K562 (cell line): ENCODE measurements around the gene RPL11. TPM values are rescaled to one million over a fixed set of nuclear protein-coding genes. Genes with fewer than 3 reads are reported as not detected.

Source experiments
- ATAC-seq: fragments of 200-7000 bp; cut with Tn5 transposase; 3 replicates; pipeline ENCODE4 v1.9.1; 2020; ENCODE audit warnings: moderate library complexity
- BruUV-seq: library from RNA; stranded (reverse); fragments of 400-500 nt; replicated peaks from 2 replicates; lab custom pipeline; 2021; lab: Mats Ljungman, UMichigan
- CTCF ChIA-PET: fragments of 300-600 bp; formaldehyde crosslinking; extraction: SDS; loops from one replicate; lab custom pipeline; 2021; ENCODE audit warnings: low intra/inter-chr PET ratio; lab: Yijun Ruan, JAX
- POLR2A ChIA-PET: fragments of 300-600, 350-650 bp; sonication (Branson Sonifier 250); formaldehyde crosslinking; extraction: SDS; loops from one replicate; lab custom pipeline; 2021; ENCODE audit warnings: antibody characterized with exemption, inconsistent platforms; lab: Yijun Ruan, JAX
- DNase-seq, 4 experiments: peaks; one replicate each; pipeline versions ENCODE4 v3.0.0 to v3.0.0-alpha.2; 2011 to 2018; ENCODE audit warnings: low spot score in 3 of 4, mixed read lengths in 3 of 4; ENCODE audit errors: extremely low read depth in 1 of 4
- FAIRE-seq: peaks from 2 replicates; lab custom pipeline; 2011; peaks lifted over from hg19 to GRCh38; lab: Jason Lieb, UNC
- H2AFZ ChIP-seq: 2 replicates; pipeline ENCODE4 v1.6.0; 2011; ENCODE audit warnings: low read depth, low read length, control low read depth, inconsistent platforms
- H3K27ac ChIP-seq: fragments of 200-600 bp; 3 replicates; pipeline ENCODE4 v1.8.0; 2011; ENCODE audit warnings: low read depth, mild to moderate bottlenecking, control low read depth, inconsistent platforms, low read length, moderate library complexity, mixed read lengths; ENCODE audit errors: extremely low read depth
- H3K27me3 ChIP-seq, 2 experiments: fragments of 300-600 bp in 1 of 2; 2 replicates in 1 of 2; 3 replicates in 1 of 2; pipeline versions ENCODE4 v1.6.0 to v1.8.0; 2011; ENCODE audit warnings: inconsistent platforms in 2 of 2, low read length in 2 of 2, mild to moderate bottlenecking in 1 of 2, mixed read lengths in 1 of 2, moderate library complexity in 1 of 2; ENCODE audit not compliant: control insufficient read depth in 2 of 2, insufficient read depth in 2 of 2
- H3K36me3 ChIP-seq: fragments of 300-600 bp; 3 replicates; pipeline ENCODE4 v1.8.0; 2011; ENCODE audit warnings: mild to moderate bottlenecking, low read length, inconsistent platforms; ENCODE audit not compliant: control insufficient read depth, insufficient read depth
- H3K4me1 ChIP-seq, 2 experiments: fragments of 200-600 bp in 1 of 2; replicated peaks in 1 of 2; 2 replicates in 1 of 2; 3 replicates in 1 of 2; pipeline versions ENCODE4 v1.5.1 to v1.8.0; 2011; ENCODE audit warnings: inconsistent platforms in 2 of 2, low read length in 2 of 2, mild to moderate bottlenecking in 1 of 2, mixed read lengths in 1 of 2, moderate library complexity in 1 of 2; ENCODE audit not compliant: control insufficient read depth in 2 of 2, insufficient read depth in 2 of 2
- H3K4me2 ChIP-seq: 2 replicates; pipeline ENCODE4 v1.6.1; 2011; ENCODE audit warnings: low read length, control low read depth, inconsistent platforms, mixed read lengths; ENCODE audit not compliant: insufficient read depth
- H3K4me3 ChIP-seq: fragments of 200-600 bp; sonication (generic), shearing (Covaris generic); 2 replicates; pipeline ENCODE4 v1.5.1; 2016; ENCODE audit warnings: control low read depth, inconsistent platforms
- H3K79me2 ChIP-seq: fragments of 200-600 bp; 3 replicates; pipeline ENCODE4 v1.8.0; 2011; ENCODE audit warnings: low read length, inconsistent platforms; ENCODE audit not compliant: control insufficient read depth, insufficient read depth
- H3K9ac ChIP-seq, 2 experiments: 2 replicates each; pipeline versions ENCODE4 v1.6.0 to v1.6.1; 2011; ENCODE audit warnings: low read depth in 2 of 2, low read length in 2 of 2, control low read depth in 1 of 2, inconsistent platforms in 1 of 2, mild to moderate bottlenecking in 1 of 2, mixed read lengths in 1 of 2; ENCODE audit not compliant: insufficient read depth in 1 of 2
- H3K9me1 ChIP-seq: one replicate; pipeline ENCODE4 v1.6.0; 2011; ENCODE audit warnings: inconsistent platforms, mild to moderate bottlenecking, low read length, moderate library complexity; ENCODE audit not compliant: control insufficient read depth, insufficient read depth
- H3K9me3 ChIP-seq: replicated peaks from 2 replicates; pipeline ENCODE4 v1.5.1; 2011; ENCODE audit warnings: low read depth, low read length, inconsistent platforms; ENCODE audit not compliant: control insufficient read depth, insufficient read depth
- H4K20me1 ChIP-seq: replicated peaks from 2 replicates; pipeline ENCODE4 v1.6.1; 2011; ENCODE audit warnings: low read length, inconsistent platforms, mixed read lengths; ENCODE audit not compliant: control insufficient read depth, insufficient read depth
- CBX3 ChIP-seq, 2 experiments: IDR thresholded peaks; 1 replicate in 1 of 2; 2 replicates in 1 of 2; pipeline ENCODE4 v1.6.1; 2012; ENCODE audit warnings: inconsistent platforms in 2 of 2, low read length in 2 of 2, borderline replicate concordance in 1 of 2, control low read depth in 1 of 2
- CEBPG ChIP-seq, 3 experiments: fragments of 200-800 bp in 1 of 3; sonication (Bioruptor generic) in 1 of 3; sonication (generic) in 1 of 3; formaldehyde crosslinking in 1 of 3; IDR thresholded peaks in 2 of 3; conservative IDR thresholded peaks in 1 of 3; 2 replicates each; pipeline versions ENCODE4 v1.6.1 to v1.8.0; 2016 to 2022; ENCODE audit warnings: missing compliant biosample characterization in 2 of 3, missing genetic modification characterization in 2 of 3, mild to moderate bottlenecking in 1 of 3, missing genetic modification reagents in 1 of 3
- MIER1 ChIP-seq: fragments of 450-650 bp; IDR thresholded peaks from 2 replicates; pipeline ENCODE4 v1.6.1; 2016; ENCODE audit warnings: antibody characterized with exemption, mild to moderate bottlenecking, low read depth
- RBBP5 ChIP-seq: fragments of 200-600 bp; sonication (generic); IDR thresholded peaks from 2 replicates; pipeline ENCODE4 v1.6.1; 2012; ENCODE audit warnings: borderline replicate concordance, mild to moderate bottlenecking, low read length, control low read depth, inconsistent platforms; ENCODE audit not compliant: insufficient read depth, poor library complexity, severe bottlenecking
- RBM22 ChIP-seq: fragments of 200-400 bp; formaldehyde crosslinking; IDR thresholded peaks from 2 replicates; pipeline ENCODE4 v1.6.1; 2018; ENCODE audit warnings: low read length, low read depth; ENCODE audit not compliant: poor library complexity, severe bottlenecking
- SIN3A ChIP-seq, 2 experiments: fragments of 150-350 bp in 1 of 2; IDR thresholded peaks; 2 replicates each; pipeline ENCODE4 v1.6.1; 2011 to 2016; ENCODE audit warnings: borderline replicate concordance in 2 of 2, low read depth in 2 of 2, low read length in 2 of 2, mild to moderate bottlenecking in 2 of 2, moderate library complexity in 2 of 2; ENCODE audit not compliant: control insufficient read depth in 1 of 2
- TAF15 ChIP-seq: fragments of 200-400 bp; formaldehyde crosslinking; IDR thresholded peaks from 2 replicates; pipeline ENCODE4 v1.6.1; 2017; ENCODE audit warnings: mild to moderate bottlenecking, low read depth, low read length, moderate library complexity
- TBL1XR1 ChIP-seq, 2 experiments: IDR thresholded peaks; 2 replicates each; pipeline ENCODE4 v1.6.1; 2012; ENCODE audit warnings: improper control_type of control experiment in 2 of 2, low read length in 2 of 2, mild to moderate bottlenecking in 1 of 2
- ZEB2 ChIP-seq: fragments of 450-650 bp; IDR thresholded peaks from 2 replicates; pipeline ENCODE4 v1.6.1; 2016
- ZNF277 ChIP-seq: fragments of 250-450 bp; sonication (Bioruptor Pico); IDR thresholded peaks from 2 replicates; pipeline ENCODE4 v1.8.0; 2022; ENCODE audit warnings: inconsistent platforms, mild to moderate bottlenecking, moderate library complexity, borderline replicate concordance
- WGBS: fragments of 100-300 bp; shearing (Covaris generic); methylation state at CpG from one replicate; pipeline ENCODE4 v1.1.6; 2016; ENCODE audit warnings: low coverage, mixed read lengths; ENCODE audit not compliant: insufficient coverage; ENCODE audit errors: missing lambda C conversion rate; 5-methylcytosine and 5-hydroxymethylcytosine counted together
- in situ Hi-C: fragments of 300-500 bp; cut with MboI; formaldehyde crosslinking; loops from 4 replicates; pipeline ENCODE4 v1.15.0; 2018; ENCODE audit warnings: inconsistent platforms, mixed read lengths
- intact Hi-C: fragments of 100-400 bp; cut with micrococcal nuclease; formaldehyde crosslinking; loops from 2 replicates; pipeline ENCODE4 v1.14.2; 2022
- polyA plus RNA-seq, 8 experiments: library from polyadenylated mRNA; depleted of rRNA in 4 of 8; stranded (reverse) in 5 of 8; unstranded in 3 of 8; fragments of >200 nt; fragmentation: Nextera tagmentation in 2 of 8; fragmentation: Illumina TruSeq in 1 of 8; extraction: Ambion mirVana in 2 of 8; extraction: Trizol in 1 of 8; gene quantifications; 2 replicates each; pipeline versions ENCODE4 v1.2.1 to v1.2.3, GENCODE V29; 2011 to 2014; ENCODE audit warnings: inconsistent platforms in 1 of 8, missing spikeins in 1 of 8
- total RNA-seq, 7 experiments: library from RNA; depleted of rRNA in 6 of 7; stranded (reverse); fragments of >200 nt in 6 of 7; fragmentation: Illumina TruSeq in 2 of 7; extraction: Trizol in 2 of 7; gene quantifications; 2 replicates each; pipeline versions ENCODE4 v1.2.1 to v1.2.3, GENCODE V29; 2011 to 2021; ENCODE audit warnings: low replicate concordance in 1 of 7
- TF ChIP-seq, protein P1 (sequence below): fragments of 250-450 bp; sonication (Bioruptor Pico); IDR thresholded peaks from 2 replicates; pipeline ENCODE4 v1.8.0; 2021; ENCODE audit warnings: borderline replicate concordance, mild to moderate bottlenecking, moderate library complexity; ENCODE audit not compliant: poor library complexity, severe bottlenecking

Gene RPL11
- total and polyA plus RNA-seq, 9 of the 15 experiments (the other 6 are each of a cell fraction or from before 2014, with no cell fraction given): 1,781 to 4,526 (median 3,111) TPM

GRCh38 chr1:23661887-23662286 is 29.7 kb upstream of the RPL11 start:
- Histone ChIP-seq H3K27me3 (peaks cover 4 to 16% of the 10 kb centered on the region in 2 experiments), H3K4me3 (no peak overlapping the region), H4K20me1 (no peaks in the 10 kb centered on the region), H3K36me3 (no peaks in the 10 kb centered on the region), H2AFZ (no peak overlapping the region), H3K27ac (no peak overlapping the region), H3K79me2 (no peaks in the 10 kb centered on the region), H3K9me3 (no peaks in the 10 kb centered on the region), H3K4me1 (peaks cover 0 to 4% of the 10 kb centered on the region in 2 experiments; a peak in 3 of 5 replicates), H3K4me2 (no peak overlapping the region), H3K9ac (no peak overlapping the region), H3K9me1 (no peaks in the 10 kb centered on the region)
- FAIRE-seq (no peak), ATAC-seq (no peak), DNase-seq (no peak)
- ChIA-PET CTCF (no interaction called here), POLR2A (no interaction called here)
- in situ Hi-C loops: no loop called here
- 4% methylated on average over 4 of the region's 4 CpGs for WGBS
- intact Hi-C loops: no loop called here
- no TSS peak for BruUV-seq
- TF ChIP-seq, protein P1, sequence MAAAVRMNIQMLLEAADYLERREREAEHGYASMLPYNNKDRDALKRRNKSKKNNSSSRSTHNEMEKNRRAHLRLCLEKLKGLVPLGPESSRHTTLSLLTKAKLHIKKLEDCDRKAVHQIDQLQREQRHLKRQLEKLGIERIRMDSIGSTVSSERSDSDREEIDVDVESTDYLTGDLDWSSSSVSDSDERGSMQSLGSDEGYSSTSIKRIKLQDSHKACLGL (CRISPR knock-in tag): no peak
- no peak for TF ChIP-seq CBX3 (IDR thresholded peaks at IDR 0.05; ENCODE audit: borderline replicate concordance in 1 of 2, low read length in 2 of 2)
- no peak for TF ChIP-seq TBL1XR1 (IDR thresholded peaks at IDR 0.05; ENCODE audit: low read length in 2 of 2)
- TF ChIP-seq SIN3A (IDR thresholded peaks at IDR 0.05; ENCODE audit: borderline replicate concordance in 2 of 2, control insufficient read depth in 1 of 2, low read depth in 2 of 2, low read length in 2 of 2): no peak
- TF ChIP-seq ZNF277 (CRISPR knock-in tag): no peak
- no peak for TF ChIP-seq MIER1
- no peak for TF ChIP-seq RBM22
- TF ChIP-seq RBBP5: no peak
- no peak for TF ChIP-seq TAF15
- TF ChIP-seq ZEB2: no peak
- no peak for TF ChIP-seq CEBPG (CRISPR knock-in tag; IDR thresholded peaks at IDR 0.05)
- TF ChIP-seq CEBPG (tag; conservative IDR thresholded peaks at IDR 0.05 in 1 of 2, IDR thresholded peaks at IDR 0.05 in 1 of 2): no peak
